NCI-H2081 (cell line): Measurements from ENCODE around the gene OR10V1.

Source experiments
- DNase-seq, 2 experiments: peaks; one replicate each; lab custom pipeline; 2025; lab: John Stamatoyannopoulos, UW

The OR10V1 gene

GRCh38 chr11:59713745-59714144 is at the start of gene OR10V1:
TSS of gene OR10V1 (minus strand) at chr11:59713845. CDS start at chr11:59713845, 0 bp downstream.
- DNase-seq: no peak

- DNase-seq: no peak
These were observed 48.3 kb upstream of the OR10V1 start for GRCh38 chr11:59761993-59762392.

DNA sequence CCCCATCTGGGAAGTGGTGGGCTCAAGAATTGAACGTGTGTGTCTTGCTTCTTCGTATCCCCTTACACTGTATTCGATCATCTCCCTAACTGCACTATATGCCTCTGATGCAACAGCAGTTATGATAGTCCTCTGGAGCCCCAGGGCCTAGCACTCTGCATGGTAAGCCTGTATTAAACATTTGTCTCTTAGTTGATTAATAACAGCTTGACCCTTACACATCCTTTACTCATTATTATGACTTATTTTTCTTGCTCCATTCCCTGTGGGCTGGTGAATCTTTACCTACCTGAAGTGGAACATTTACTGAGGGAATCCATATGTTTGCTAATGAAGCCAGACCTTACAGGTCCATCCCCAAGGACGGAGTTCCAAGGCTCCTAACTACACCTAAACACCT is 47.1 kb upstream of the OR10V1 start:
- no peak for DNase-seq

DNA sequence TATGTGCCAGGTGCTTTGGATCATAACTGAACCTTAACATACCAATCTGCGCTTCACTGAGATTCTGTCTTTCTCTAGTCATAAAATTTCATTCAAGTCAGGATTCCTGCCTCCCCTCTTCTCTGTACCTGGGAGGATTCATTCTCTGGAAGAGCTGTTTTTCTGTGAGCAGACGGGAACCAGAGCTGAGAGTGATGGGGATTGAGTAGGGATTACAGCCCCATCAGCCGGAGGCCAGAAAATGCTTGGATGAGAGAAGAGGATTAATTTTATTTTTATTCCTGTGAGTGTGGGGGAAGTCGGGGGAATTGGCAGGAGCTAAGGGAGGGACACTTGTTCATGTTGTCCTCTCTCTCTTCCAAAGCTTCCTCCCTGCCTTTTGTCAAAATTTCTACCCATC is 46.3 kb upstream of the OR10V1 start:
- no peak for DNase-seq

DNA sequence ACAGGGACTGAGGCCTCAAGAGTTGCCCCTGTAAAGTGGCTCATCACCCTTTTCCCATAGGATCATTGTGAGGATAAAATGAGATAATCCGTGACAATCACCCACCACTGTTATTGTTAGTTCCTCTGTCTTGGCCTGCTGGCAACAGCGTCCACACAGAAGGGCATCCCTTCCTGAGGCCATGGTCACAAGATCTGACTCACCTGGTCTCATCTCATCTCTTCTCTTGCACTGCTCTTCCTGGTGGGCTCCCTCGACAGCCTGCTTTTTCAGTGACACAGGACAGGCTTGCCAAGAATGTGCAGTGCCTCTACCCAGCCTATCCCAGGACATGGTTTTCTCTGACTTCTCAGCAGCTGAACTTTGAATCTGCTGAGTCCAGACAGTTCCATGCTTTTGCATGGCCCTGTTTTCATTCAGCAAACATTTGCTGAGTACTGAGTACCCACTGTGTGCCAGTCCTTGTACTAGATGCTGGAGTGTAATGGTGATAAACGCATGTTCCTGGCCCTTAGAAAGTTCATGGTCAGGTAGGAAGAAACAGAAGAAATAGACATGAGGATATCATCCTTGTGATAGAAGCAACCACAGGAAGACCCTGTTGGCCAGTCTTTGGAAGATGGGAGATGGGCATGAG is 44.9 kb upstream of the OR10V1 start:
- DNase-seq: no peak

DNA sequence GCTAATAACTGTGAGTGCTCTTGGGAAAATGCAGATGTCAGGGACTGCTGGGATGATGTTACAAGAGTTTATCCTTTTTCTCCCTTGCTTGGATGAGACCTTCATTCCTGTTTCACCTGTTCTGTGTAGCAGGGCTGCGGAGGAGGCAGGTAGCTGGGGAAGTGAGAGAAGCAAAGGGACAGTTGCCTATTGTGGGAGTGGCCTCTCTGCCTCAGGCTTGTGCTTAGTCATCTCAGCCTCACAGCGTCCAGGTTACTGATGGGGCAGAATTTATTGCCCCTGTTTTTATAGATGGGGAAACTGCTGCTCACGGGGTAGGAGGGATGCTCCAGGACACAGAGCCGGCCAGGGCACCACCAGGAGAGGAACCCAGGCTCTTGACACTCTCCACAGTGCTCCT is 43.2 kb upstream of the OR10V1 start:
- no peak for DNase-seq

DNA sequence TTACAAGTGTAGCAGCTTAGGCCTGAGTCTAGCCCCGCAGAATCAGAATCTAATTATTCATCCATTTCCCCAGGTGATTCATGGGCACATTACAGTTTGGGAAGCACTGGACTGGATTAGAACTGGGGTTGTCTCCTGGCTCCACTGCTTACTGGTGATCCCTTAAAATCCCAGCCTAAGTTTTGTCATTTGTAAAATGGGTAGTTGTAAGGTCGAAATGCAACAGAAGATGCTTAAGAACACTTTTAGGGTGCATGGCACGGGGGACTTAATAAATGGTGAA is 42.9 kb upstream of the OR10V1 start:
- DNase-seq: no peak

DNA sequence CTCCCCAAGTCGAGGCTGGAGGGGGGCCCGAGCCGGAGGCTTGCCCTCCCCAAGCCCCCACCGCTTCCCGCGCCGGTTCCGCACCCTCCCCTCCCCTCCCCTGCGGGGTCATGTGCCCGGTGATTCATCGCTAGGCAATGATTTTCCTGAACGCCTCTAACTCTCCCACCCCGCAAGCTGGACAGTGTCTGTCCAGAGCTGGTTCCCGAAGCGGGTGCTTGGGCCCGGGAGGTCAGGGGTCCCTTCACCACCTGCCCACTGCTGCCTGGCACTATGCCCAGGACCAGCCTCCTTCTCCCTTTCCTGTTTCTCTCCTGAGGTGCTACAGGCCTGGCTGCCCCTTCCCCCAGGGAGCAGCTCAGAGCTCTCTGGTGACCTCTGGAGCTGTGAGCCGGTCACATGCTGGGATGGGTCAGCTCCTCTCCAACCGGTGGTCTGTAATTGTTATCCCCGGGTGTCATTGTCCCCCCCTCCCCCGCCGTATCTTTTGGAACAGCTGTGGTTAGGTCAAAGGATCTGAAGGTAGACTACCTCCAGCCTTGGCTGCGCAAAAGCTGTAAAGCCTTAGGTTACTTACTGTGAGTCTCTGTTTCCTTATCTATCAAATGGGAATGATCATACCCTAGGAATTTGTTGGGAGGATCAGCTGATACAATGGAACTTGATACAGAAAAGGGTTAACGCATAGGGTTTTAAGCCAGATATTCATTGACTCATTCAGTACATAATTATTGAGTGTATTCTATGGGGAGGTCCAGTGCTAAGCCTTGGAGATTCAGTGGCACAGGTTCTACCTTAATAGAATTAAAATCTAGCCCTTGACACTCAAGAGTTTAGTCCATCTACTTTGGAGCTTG is 42.3 kb upstream of the OR10V1 start:
- DNase-seq: peak; percentile 50

DNA sequence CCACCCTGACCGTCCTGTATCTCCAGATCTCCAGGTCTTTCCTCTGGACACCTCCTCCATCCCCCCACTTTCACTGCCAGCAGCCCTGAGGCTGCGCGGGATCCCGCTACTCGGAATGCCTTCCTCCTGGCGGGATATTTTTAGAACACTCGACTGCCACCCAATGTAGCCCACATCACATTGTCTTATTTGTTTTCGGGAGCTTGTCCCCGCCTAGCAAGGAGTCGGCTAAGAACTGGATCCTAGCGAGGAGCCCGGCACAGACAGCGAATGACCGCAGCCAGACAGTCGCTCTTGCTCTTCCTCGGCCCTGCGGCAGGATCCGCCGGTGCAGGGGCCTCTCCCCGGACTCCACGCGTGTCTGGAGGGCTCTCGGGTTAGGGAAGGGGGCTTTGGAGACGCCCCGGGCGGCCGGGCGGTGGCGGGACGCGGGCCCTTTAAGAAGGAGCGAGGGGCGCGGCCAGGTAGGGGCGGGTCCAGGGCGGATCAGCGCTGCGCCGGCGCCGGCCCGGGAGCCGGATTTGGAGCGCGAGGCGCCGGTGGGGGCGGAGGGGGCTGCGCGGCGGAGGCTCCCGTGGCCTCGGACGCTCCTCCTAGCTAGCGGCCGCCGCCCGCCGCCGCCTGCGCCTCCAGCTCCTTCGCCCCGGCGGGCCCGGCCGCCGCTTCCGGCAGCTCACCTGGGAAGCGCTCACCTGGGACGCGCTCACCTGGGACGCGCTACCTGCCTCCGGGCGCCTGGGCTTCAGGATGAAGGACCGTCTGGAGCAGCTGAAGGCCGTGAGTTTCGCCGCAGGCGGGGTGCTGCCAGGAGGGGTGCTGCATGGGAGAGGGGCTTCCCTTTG is 41.4 kb upstream of the OR10V1 start, which contains the start of gene STX3:
Gene STX3, plus strand, starts transcription at position 518 of the 842 bp plus-strand sequence. Its CDS starts 230 bp downstream, at position 748.
- DNase-seq: peak; percentile 56 to 65

- no peak for DNase-seq
These were observed 40.8 kb upstream of the OR10V1 start for GRCh38 chr11:59754494-59754858.

- peak; percentile 71 to 78 for DNase-seq
These were observed 40.2 kb upstream of the OR10V1 start for GRCh38 chr11:59753650-59754493.

DNA sequence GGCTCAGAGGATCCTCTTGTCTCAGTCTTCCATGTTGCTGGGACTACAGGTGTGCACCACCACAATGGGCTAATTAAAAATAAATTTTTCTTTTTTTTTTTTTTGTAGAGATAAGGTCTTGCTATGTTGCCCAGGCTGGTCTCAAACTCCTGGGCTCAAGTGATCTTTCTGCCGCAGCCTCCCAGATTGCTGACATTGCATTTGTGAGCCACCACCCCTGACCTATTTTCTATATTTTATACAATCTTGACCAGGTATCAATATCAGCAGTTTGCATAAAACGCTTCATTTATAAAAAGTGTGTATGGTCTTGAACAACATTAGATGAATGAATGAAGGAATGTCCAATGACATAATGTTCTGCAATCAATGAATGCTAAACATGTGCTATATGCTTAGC is 32.5 kb upstream of the OR10V1 start:
- DNase-seq: no peak

- no peak for DNase-seq
These were observed 17.4 kb upstream of the OR10V1 start for GRCh38 chr11:59730896-59731565.

DNA sequence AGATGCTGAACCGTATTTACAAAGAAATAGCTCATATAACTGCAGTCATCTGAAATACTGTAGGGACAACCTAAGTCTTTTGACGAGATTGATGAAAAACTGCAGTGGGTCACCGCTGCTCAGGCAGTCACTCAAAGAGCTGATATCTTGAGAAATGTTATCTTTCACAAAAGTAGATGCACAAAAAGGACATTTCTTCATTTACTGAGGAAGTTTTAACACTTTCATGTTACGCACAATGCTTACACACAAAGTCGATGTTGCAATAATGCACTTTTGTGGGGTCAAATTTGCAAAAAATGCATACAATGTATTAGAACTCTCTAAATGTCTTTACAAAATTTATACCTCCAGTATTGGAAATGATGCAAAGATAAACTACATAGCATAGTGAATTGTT is 16.2 kb upstream of the OR10V1 start:
- DNase-seq: no peak

- DNase-seq: no peak
These were observed 15.3 kb upstream of the OR10V1 start for GRCh38 chr11:59728913-59729312.

GRCh38 chr11:59728154-59728553 is 14.5 kb upstream of the OR10V1 start:
- no peak for DNase-seq

DNA sequence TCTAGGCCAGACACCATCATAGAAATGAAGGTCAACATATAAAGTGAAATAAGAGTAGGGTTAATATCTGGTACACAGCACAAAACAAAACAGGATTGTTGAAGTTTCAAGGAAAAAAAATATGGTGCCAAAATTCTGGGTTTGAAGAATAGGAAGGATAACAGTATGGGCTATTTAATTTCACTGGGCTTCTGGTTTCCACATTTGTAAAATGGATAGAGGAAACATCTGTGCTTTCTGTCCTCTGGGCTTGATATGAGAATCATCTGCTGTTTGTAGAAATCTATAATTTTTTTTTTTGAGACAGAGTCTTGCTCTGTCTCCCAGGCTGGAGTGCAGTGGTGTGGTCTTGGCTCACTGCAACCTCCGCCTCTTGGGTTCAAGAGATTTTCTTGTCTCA is 13.8 kb upstream of the OR10V1 start:
- DNase-seq: no peak

DNA sequence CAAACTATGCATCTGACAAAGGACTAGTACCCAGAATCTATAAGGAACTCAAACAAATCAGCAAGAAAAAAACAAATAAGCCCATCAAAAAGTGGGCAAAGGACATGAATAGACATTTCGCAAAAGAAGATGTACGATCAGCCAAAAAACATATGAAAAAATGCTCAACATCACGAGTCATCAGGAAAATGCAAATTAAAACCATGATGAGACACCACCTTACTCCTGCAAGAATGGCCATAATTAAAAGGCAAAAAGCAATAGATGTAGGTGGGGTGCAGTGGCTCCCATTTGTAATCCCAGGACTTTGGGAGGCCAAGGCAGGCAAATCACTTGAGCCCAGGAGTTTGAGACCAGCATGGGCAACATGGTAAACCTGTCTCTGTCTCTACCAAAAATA is 10.4 kb upstream of the OR10V1 start:
- no peak for DNase-seq

DNA sequence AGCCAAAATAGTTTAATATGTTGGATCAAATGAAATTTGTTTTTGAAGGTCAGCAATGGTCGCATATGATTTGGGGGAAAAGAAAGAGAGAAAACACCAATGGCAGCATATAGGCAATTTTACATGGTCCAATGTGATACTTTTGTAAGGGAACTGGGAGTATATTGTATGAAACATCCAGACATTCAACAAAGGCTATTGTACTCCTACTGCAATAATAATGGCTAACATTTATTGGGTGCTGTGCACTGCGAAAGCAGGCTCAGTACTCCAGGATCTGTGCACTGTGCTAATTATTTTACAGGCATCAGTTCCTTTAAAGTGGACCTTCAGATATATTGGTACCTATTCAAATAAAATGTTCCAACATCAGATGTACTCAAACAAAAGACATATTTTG is 5.9 kb upstream of the OR10V1 start:
- DNase-seq: no peak

DNA sequence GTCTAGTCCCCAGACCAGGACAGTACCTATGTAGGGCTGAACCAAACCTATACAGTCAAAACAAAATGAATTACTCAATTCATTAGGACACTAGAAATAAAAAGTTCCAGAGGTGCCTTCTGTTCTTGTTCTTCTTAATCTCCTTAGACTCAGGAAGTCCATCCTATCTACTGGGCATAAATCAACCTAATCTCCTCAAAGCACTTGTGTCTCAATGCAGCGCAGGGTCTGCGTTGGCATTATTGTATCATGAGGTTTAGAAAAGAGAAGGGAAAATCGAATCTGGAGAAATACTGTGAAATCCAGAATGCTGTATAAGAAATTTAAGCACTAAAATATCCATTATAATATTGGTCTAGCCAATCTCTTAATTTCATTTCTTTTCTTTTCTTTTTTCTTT is 2.4 kb upstream of the OR10V1 start:
- DNase-seq: no peak

DNA sequence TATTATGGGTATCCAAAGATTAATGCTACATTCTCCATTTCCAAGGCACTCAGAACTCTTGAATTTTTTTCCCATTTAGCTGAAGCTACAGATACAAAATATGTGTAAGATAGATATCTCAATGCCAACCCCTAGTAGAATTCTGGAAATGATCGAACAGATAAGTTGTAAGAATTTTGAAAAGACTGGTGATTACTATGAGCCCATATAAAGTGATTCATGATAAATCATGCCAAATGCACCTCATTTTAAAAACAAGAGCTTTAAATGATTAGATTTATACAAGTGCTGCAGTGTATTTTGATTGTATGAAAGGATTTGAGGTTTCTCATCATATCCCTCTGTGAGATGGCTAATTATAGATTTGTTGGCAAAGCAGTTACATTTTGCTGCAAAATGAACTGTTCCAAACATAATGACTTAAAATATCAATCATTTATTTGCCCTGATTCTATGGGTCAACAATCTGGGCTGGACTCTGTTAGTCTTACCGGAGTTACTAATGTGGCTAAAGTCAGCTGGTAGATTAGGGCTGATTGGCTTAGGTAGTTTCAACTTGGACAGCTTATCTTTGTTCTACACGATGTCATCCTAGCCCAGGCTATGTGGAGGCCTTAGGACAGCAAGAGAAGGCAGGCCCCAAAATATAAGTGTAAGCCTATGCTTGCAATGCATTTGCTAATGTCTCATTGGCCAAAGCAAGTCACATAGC is 3.4 kb downstream of the OR10V1 start:
- DNase-seq: no peak
